ENCODE results near the gene ATP5ME.

ATP5ME gene

GRCh38 chr4:632196-632790, 41.8 kb downstream of the ATP5ME start:
- no peak for DNase-seq

- no peak for DNase-seq
Observed at GRCh38 chr4:630656-631055, 43.4 kb downstream of the ATP5ME start.

- DNase-seq = peak; percentile 70
Observed at GRCh38 chr4:629915-630641, 44.0 kb downstream of the ATP5ME start.

GRCh38 chr4:629636-629914, 44.5 kb downstream of the ATP5ME start:
- no peak for DNase-seq

- no peak for DNase-seq
Observed at GRCh38 chr4:628821-629635, 45.0 kb downstream of the ATP5ME start.

GRCh38 chr4:628311-628741, 45.8 kb downstream of the ATP5ME start:
- DNase-seq = no peak

GRCh38 chr4:627347-628125, 46.5 kb downstream of the ATP5ME start:
- no peak for DNase-seq

GRCh38 chr4:626201-627091, 47.6 kb downstream of the ATP5ME start:
- no peak for DNase-seq

- DNase-seq = no peak
Observed at GRCh38 chr4:625631-626161, 48.4 kb downstream of the ATP5ME start.

GRCh38 chr4:624705-625590, 49.1 kb downstream of the ATP5ME start, which contains the start of gene PDE6B:
TSS of gene PDE6B (plus strand) at chr4:625573. CDS start at chr4:625627, 54 bp downstream.
- DNase-seq = peak; percentile 48

- DNase-seq = no peak
Observed at GRCh38 chr4:623914-624566, 50.0 kb downstream of the ATP5ME start.

- DNase-seq = peak; percentile 24
Observed at GRCh38 chr4:622996-623913, 50.8 kb downstream of the ATP5ME start.

Data from eye (tissue), 1 donor.